GM10847 (cell line): ENCODE data around the gene R3HDM2.

Experiments used
- POLR2A ChIP-seq: IDR thresholded peaks from 2 replicates; pipeline ENCODE4 v1.6.1; 2011; ENCODE audit not compliant: insufficient read length; ENCODE audit errors: extremely low read depth

Gene R3HDM2

DNA sequence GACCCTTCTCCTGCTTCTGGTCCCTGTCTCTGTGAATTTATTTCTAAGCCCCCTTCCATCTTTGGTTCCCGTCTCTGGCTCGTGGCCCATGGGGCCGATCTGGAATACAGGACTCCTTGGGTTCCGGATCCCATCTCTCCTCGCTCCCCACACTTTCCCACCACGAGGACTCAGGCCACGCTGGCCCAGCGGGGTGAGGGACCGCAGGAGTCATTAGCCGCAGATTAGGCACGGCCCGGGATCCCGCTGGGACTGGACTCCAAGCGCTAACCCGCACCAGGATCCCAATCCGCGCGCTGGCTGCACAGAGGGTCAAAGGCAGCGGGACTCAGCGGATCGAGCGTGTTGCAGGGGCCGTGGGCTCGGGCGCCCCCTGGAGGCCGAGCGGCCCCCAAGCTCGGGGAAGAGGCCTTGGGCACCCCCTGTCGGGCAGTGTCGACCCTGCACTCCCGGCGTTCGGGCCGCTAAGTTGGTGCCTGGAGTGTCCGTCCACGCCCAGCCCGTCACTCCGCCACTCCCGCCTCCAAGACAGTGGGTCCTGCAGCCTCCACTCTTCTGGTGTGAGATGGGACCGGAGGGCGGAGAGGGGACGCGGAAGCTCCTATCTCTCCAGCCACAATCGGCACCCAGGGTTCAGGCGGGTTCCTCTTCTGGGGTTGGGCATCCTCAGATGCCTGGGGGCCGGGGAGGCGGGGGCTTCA, 191.8 kb downstream of the R3HDM2 start:
- TF ChIP-seq POLR2A = no peak

GRCh38 chr12:57237932-57238853, 192.7 kb downstream of the R3HDM2 start:
- no peak for TF ChIP-seq POLR2A

- no peak for TF ChIP-seq POLR2A
Measured at GRCh38 chr12:57237596-57237931, 193.3 kb downstream of the R3HDM2 start.

- no peak for TF ChIP-seq POLR2A
Measured at GRCh38 chr12:57236925-57237595, 193.8 kb downstream of the R3HDM2 start.

GRCh38 chr12:57236201-57236924, 194.5 kb downstream of the R3HDM2 start:
- TF ChIP-seq POLR2A = no peak

DNA sequence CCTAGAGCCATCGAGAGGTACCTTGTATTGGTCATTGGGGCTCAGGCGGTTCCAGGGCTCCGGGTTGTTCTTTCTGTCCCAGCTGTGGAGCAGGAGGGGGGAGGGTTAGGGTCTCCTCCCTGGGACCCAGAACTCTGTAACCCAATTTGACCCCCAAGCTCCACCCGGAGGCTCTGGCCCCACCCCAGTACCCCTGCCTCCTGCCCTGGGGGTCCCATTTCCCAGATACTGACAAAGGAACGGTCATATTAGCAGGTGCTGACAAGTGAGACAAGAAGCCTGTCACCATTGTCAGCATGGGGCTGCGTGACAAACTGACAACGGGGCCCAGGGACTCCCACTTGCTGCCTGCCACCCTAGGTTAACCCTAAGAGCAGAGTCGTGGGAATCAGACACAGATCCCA, 195.1 kb downstream of the R3HDM2 start:
- TF ChIP-seq POLR2A = no peak

DNA sequence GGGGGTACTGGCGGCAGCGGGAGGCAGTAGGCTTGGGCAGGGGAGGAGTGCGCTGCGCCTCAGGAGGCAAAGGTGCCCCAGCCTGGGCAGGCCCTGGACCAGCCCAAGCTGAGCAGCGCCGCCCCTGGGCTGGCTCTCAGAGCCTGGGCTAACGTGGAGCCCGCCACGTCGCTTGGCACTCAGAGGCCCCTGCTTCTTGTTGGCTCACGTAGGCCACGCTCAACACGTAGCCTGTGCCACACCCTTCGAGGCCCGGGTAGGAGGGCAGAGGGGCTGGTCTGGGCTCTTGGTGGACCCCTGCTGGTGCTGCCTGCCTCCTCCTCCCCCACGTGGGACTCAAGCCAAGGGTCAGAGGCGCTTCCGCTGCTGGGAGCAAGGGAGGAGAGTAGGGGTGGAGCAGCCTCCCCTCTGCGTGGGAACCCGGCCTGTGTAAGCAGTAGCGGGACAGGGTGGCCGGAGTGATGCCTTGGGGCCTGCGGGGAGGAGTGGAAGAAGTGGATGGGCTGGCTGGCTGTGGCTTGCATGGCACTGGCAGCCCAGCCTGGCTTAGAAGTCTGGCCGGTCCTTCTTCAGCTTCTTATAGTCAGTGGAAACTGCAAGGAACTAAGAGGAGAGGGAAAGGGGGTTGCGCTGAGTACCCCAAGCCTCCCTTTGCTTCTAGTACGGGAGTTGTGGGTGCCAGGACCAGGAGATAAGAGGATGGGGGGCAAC, 195.7 kb downstream of the R3HDM2 start:
- TF ChIP-seq POLR2A = no peak

- TF ChIP-seq POLR2A = no peak
Measured at GRCh38 chr12:57234571-57235016, 196.2 kb downstream of the R3HDM2 start.

- no peak for TF ChIP-seq POLR2A
Measured at GRCh38 chr12:57234233-57234570, 196.6 kb downstream of the R3HDM2 start.

DNA sequence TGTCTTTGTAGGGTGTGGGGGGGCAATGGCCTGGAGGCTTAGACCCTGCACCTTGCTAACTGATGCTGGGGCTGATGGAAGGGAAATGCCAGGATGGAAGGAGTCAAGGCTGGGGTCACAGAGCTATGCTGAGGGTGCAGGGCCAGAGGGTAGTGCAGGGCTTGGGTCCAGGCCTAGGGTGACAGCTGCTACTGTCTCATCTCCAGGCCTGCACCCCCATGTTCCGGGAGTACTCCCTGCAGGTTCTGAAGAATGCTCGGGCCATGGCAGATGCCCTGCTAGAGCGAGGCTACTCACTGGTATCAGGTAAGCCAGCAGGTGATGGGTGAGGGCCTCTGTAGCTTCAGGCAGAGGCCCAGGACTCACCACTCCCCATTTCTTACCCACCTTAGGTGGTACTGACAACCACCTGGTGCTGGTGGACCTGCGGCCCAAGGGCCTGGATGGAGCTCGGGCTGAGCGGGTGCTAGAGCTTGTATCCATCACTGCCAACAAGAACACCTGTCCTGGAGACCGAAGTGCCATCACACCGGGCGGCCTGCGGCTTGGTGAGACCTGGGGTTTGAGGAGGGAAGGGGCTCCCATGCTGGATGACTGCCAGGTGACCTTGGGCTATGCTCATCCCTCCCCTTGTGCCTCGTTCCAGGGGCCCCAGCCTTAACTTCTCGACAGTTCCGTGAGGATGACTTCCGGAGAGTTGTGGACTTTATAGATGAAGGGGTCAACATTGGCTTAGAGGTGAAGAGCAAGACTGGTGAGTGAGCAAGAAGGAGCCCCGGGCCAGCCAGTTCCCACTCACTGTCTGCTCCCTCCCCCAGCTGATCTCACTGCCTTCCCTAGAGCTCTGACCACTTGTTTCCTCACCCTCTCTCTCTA, 197.2 kb downstream of the R3HDM2 start:
- no peak for TF ChIP-seq POLR2A

DNA sequence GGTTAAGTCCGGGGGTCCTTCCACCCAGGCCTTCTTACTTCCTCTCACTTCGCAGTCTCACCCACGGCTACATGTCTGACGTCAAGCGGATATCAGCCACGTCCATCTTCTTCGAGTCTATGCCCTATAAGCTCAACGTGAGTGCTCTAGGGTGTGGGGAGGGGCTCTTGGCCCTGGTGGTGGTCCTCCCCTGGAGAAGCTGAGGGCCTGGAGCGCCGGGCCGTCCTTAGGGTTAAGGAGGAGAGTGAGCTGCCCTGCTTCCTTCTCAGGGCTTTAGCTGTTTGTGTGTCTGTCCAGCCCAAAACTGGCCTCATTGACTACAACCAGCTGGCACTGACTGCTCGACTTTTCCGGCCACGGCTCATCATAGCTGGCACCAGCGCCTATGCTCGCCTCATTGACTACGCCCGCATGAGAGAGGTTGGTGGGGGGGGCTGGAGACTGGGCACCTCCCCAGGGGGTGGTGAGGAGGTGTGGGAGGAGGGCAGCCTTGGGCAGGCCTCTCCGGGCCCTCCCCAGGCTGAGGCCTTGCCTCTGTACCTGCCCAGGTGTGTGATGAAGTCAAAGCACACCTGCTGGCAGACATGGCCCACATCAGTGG, 198.6 kb downstream of the R3HDM2 start:
- TF ChIP-seq POLR2A = no peak

- TF ChIP-seq POLR2A = no peak
Measured at GRCh38 chr12:57231276-57232021, 199.4 kb downstream of the R3HDM2 start.

DNA sequence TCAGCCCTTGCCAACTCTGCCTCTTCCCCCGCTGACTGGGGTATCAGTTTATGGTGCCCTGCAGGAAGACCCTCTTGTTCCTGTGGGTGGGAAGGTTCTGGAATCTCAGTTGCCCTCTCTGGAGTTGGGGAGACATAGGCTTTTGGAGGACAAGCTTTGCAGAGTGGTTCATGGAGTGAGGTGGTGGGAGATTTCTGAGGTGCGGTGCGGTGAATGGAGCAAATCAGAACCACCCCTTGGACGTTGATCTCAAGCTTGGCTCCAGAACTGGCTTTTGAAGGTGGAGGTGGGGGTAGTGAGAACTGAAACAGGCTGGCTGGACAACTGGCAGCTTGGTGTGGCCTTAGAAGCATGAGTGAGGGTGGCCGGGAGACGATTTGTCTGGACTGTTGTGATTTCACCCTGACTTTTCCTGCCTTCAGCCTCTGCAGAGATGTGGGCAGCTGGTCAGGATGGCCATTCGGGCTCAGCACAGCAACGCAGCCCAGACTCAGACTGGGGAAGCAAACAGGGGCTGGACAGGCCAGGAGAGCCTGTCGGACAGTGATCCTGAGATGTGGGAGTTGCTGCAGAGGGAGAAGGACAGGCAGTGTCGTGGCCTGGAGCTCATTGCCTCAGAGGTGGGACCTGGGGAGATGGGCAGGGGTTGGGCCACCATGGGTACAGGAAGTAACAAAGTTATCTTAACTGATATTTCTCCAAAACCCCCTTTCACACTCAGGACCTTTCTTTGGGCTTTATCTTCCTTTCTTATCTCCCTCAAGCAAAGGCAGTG, 200.3 kb downstream of the R3HDM2 start:
- no peak for TF ChIP-seq POLR2A
